Sigmoid colon (tissue), 7 donors: Measurements from ENCODE around the gene CLEC16A. TPM values are rescaled to one million over a fixed set of nuclear protein-coding genes. Genes with fewer than 3 reads are reported as not detected.
A peak's percentile ranks its signal among the peaks of the same experiment; 100 is the strongest.

Source experiments
- DNase-seq: peaks from one replicate; pipeline ENCODE4 v3.0.0-alpha.2; 2019
- H3K27ac ChIP-seq, 4 donors: fragments of 200-600 bp; sonication (generic); one replicate each; pipeline ENCODE4 v1.5.1; 2016 to 2019; ENCODE audit warnings: mild to moderate bottlenecking in 1 of 4
- H3K27me3 ChIP-seq, 3 donors: fragments of 200-600 bp; sonication (generic); one replicate each; pipeline ENCODE4 v1.5.1; 2019; ENCODE audit warnings: mild to moderate bottlenecking in 1 of 3
- H3K36me3 ChIP-seq, 4 donors: fragments of 200-600 bp; sonication (generic); one replicate each; pipeline ENCODE4 v1.5.1; 2016 to 2019
- H3K4me1 ChIP-seq, 4 donors: fragments of 200-600 bp; sonication (generic); one replicate each; pipeline ENCODE4 v1.5.1; 2017 to 2019
- H3K4me3 ChIP-seq, 4 donors: fragments of 200-600 bp; sonication (generic); one replicate each; pipeline ENCODE4 v1.5.1; 2017 to 2019; ENCODE audit warnings: mild to moderate bottlenecking in 2 of 4, moderate library complexity in 1 of 4
- H3K9me3 ChIP-seq, 4 donors: fragments of 200-600 bp in 3 of 4; sonication (generic) in 3 of 4; one replicate each; pipeline versions ENCODE4 v1.5.1 to v1.6.1; 2013 to 2019
- CTCF ChIP-seq, 4 experiments: fragments of 450-650 bp in 3 of 4; fragments of 200-600 bp in 1 of 4; IDR thresholded peaks; one replicate each; pipeline ENCODE4 v1.5.1; 2016 to 2019; ENCODE audit warnings: antibody characterized with exemption in 4 of 4, mild to moderate bottlenecking in 3 of 4, moderate library complexity in 2 of 4
- EP300 ChIP-seq, 4 donors: sonication (generic); formaldehyde crosslinking; IDR thresholded peaks; one replicate each; pipeline ENCODE4 v1.6.1; 2017; ENCODE audit warnings: antibody characterized with exemption in 4 of 4
- POLR2A ChIP-seq, 2 donors: fragments of 450-650 bp; IDR thresholded peaks; one replicate each; pipeline ENCODE4 v1.6.1; 2016; ENCODE audit warnings: antibody characterized with exemption in 2 of 2, mild to moderate bottlenecking in 2 of 2, moderate library complexity in 2 of 2
- POLR2AphosphoS5 ChIP-seq, 4 donors: sonication (generic); formaldehyde crosslinking; IDR thresholded peaks; one replicate each; pipeline ENCODE4 v1.6.1; 2017; ENCODE audit warnings: antibody characterized with exemption in 4 of 4
- WGBS, 2 donors: extraction: QIAGEN DNeasy Blood & Tissue Kit; methylation state at CpG; one replicate each; pipeline ENCODE4 v1.1.7; 2013; 5-methylcytosine and 5-hydroxymethylcytosine counted together
- intact Hi-C: fragments of 100-400 bp; cut with DNase I; formaldehyde crosslinking; loops from one replicate; pipeline ENCODE4 v1.15.1; 2023
- polyA plus RNA-seq, 3 donors: library from polyadenylated mRNA; stranded (reverse); fragments of 200-250 nt; gene quantifications; one replicate each; pipeline ENCODE4 v1.2.3, GENCODE V29; 2013
- total RNA-seq, 4 donors: library from RNA; depleted of rRNA; stranded (reverse); fragments of >200 nt; gene quantifications; one replicate each; pipeline ENCODE4 v1.1.0, GENCODE V29; 2016
- donor health status: healthy with polysubstance abuse.
- donor health status: Bipolar disorder and iron deficiency.
- donor health status: healthy.

The CLEC16A gene
- total and polyA plus RNA-seq, 7 donors, result 9.6 to 35.2 (median 24.6) TPM

GRCh38 chr16:10936272-10936984, 7.9 kb upstream of the CLEC16A start:
- no peak overlapping the region for H3K4me3 ChIP-seq
- H3K36me3 ChIP-seq, result peaks cover 0 to 24% (median 0%) of the 10 kb centered on the region in 4 donors
- H3K4me1 ChIP-seq, result peaks cover 0 to 84% (median 75%) of the 10 kb centered on the region in 4 donors
- intact Hi-C loops, result no loop called here
- H3K27me3 ChIP-seq, result no peaks in the 10 kb centered on the region
- WGBS, 2 donors, result 67 to 73% methylated on average over 8 of the region's 8 CpGs
- TF ChIP-seq POLR2A (IDR thresholded peaks at IDR 0.05) (no peak), CTCF (IDR thresholded peaks at IDR 0.05) (no peak), EP300 (IDR thresholded peaks at IDR 0.05) (no peak), POLR2AphosphoS5 (IDR thresholded peaks at IDR 0.05) (no peak)
- H3K27ac ChIP-seq, result peak overlapping the region in 3 of 4 donors; percentile 90 to 92 (median 91)
- no peak for DNase-seq
- H3K9me3 ChIP-seq, result no peaks in the 10 kb centered on the region

GRCh38 chr16:10937068-10937859, 7.1 kb upstream of the CLEC16A start:
- peaks cover 0 to 21% (median 0%) of the 10 kb centered on the region in 4 donors for H3K36me3 ChIP-seq
- H3K27me3 ChIP-seq, result no peaks in the 10 kb centered on the region
- intact Hi-C loops, result no loop called here
- DNase-seq, result no peak
- 37 to 40% methylated on average over 11 of the region's 11 CpGs for WGBS, 2 donors
- H3K4me1 ChIP-seq, result peaks cover 0 to 87% (median 75%) of the 10 kb centered on the region in 4 donors
- peak overlapping the region; percentile 47 to 92 (median 90) for H3K27ac ChIP-seq
- peak overlapping the region in 3 of 4 donors; percentile 23 to 36 (median 30) for H3K4me3 ChIP-seq
- TF ChIP-seq EP300 (IDR thresholded peaks at IDR 0.05), result no peak
- no peak for TF ChIP-seq POLR2AphosphoS5 (IDR thresholded peaks at IDR 0.05)
- no peak for TF ChIP-seq POLR2A (IDR thresholded peaks at IDR 0.05)
- no peak for TF ChIP-seq CTCF (IDR thresholded peaks at IDR 0.05)
- no peaks in the 10 kb centered on the region for H3K9me3 ChIP-seq

- WGBS, 2 donors, result 44 to 48% methylated on average over 7 of the region's 7 CpGs
- peaks cover 0 to 13% (median 0%) of the 10 kb centered on the region in 4 donors for H3K36me3 ChIP-seq
- peaks cover 0 to 89% (median 82%) of the 10 kb centered on the region in 4 donors for H3K4me1 ChIP-seq
- intact Hi-C loops, result no loop called here
- H3K27ac ChIP-seq, result peak overlapping the region; percentile 41 to 92 (median 90)
- no peak for DNase-seq
- H3K27me3 ChIP-seq, result no peaks in the 10 kb centered on the region
- H3K4me3 ChIP-seq, result peak overlapping the region in 2 of 4 donors; percentile 5 to 36
- TF ChIP-seq POLR2A (IDR thresholded peaks at IDR 0.05) (no peak), POLR2AphosphoS5 (IDR thresholded peaks at IDR 0.05) (no peak), CTCF (IDR thresholded peaks at IDR 0.05) (no peak), EP300 (IDR thresholded peaks at IDR 0.05) (no peak)
- H3K9me3 ChIP-seq, result no peaks in the 10 kb centered on the region
These were observed 6.0 kb upstream of the CLEC16A start for GRCh38 chr16:10938321-10938720.

DNA sequence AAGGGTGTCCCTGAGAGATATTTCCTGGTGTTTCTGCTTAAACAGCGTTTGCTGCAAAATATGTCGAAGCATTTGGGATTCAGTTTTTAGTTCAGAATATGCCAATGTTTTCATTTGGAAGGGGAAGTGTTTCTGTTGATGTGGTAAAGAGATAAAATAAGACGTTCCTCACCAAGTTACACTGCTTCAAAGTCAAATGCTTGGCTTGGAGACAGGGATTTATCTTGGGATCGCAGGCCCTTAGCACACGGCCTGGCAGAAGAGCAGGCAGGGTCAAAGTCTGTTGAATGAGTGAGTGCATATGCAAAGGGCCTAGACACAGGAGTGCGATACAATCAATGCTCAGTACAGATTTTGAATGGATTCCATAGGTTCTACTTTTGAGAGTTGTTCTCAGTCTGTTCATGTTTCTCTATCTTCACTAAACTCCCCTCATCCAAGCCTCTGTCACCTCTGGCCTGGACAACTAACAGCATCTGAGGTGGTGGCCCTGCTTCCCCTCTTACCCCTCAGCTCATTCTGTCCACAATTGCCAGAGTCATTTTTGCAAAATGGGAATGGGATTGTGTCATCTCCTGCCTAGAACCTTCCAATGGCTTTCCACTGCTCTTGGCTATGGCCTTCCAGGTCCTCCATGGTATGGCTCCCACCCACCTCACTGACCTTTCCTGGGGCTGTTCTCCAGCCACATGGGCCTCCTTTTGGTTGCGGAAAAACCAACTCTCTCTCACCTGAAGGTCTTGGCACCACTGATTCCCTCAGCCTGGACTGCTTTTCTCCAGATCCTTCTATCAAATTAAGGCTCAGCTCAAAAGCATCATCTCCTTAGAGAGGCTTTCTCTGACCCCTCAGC, 5.3 kb upstream of the CLEC16A start:
- peak overlapping the region; percentile 89 to 92 (median 90) for H3K27ac ChIP-seq
- peak overlapping the region in 2 of 4 donors; percentile 5 to 92 for H3K4me3 ChIP-seq
- 37 to 53% methylated on average over 7 of the region's 7 CpGs for WGBS, 2 donors
- peaks cover 0 to 91% (median 84%) of the 10 kb centered on the region in 4 donors for H3K4me1 ChIP-seq
- TF ChIP-seq EP300 (IDR thresholded peaks at IDR 0.05), result no peak
- H3K27me3 ChIP-seq, result no peaks in the 10 kb centered on the region
- no peak for DNase-seq
- peaks cover 0 to 6% (median 0%) of the 10 kb centered on the region in 4 donors for H3K36me3 ChIP-seq
- no peaks in the 10 kb centered on the region for H3K9me3 ChIP-seq
- intact Hi-C loops, result no loop called here
